SU-DHL-6 (cell line): ENCODE data around the gene IFT43.

Source experiments
- H2AFZ ChIP-seq: fragments of 200-600 bp; sonication (generic); 2 replicates; pipeline ENCODE4 v1.6.1; 2014; ENCODE audit warnings: low read depth, mild to moderate bottlenecking, moderate library complexity, mixed read lengths, antibody characterized with exemption, low read length; ENCODE audit not compliant: severe bottlenecking
- H3F3A ChIP-seq: fragments of 200-600 bp; shearing (Covaris generic); 2 replicates; pipeline ENCODE4 v1.6.0; 2016; ENCODE audit warnings: antibody characterized with exemption, mild to moderate bottlenecking; ENCODE audit not compliant: insufficient read depth
- H3K27ac ChIP-seq: fragments of 200-600 bp; sonication (generic); 2 replicates; pipeline ENCODE4 v1.5.1; 2016; ENCODE audit warnings: low read depth, mild to moderate bottlenecking, low read length, moderate library complexity, mixed read lengths
- H3K27me3 ChIP-seq: fragments of 200-600 bp; sonication (generic), shearing (Covaris generic); 2 replicates; pipeline ENCODE4 v1.6.0; 2014; ENCODE audit warnings: mild to moderate bottlenecking, low read length
- H3K36me3 ChIP-seq: fragments of 200-600 bp; sonication (generic); 2 replicates; pipeline ENCODE4 v1.6.1; 2014; ENCODE audit warnings: mild to moderate bottlenecking, low read length, mixed read lengths
- H3K4me2 ChIP-seq: fragments of 300-600, 200-600 bp; shearing (Covaris generic), sonication (generic); 2 replicates; pipeline ENCODE4 v1.6.0; 2014; ENCODE audit warnings: low read length, low read depth, mild to moderate bottlenecking; ENCODE audit not compliant: poor library complexity, severe bottlenecking
- H3K4me3 ChIP-seq: fragments of 200-600 bp; sonication (generic); 2 replicates; pipeline ENCODE4 v1.5.1; 2014; ENCODE audit warnings: antibody characterized with exemption, low read length, mild to moderate bottlenecking, mixed read lengths; ENCODE audit not compliant: insufficient read depth, poor library complexity, severe bottlenecking
- H3K79me2 ChIP-seq: fragments of 200-600 bp; sonication (generic); 2 replicates; pipeline ENCODE4 v1.6.1; 2014; ENCODE audit warnings: mild to moderate bottlenecking, low read length, moderate library complexity; ENCODE audit not compliant: insufficient read depth
- H3K9ac ChIP-seq: fragments of 200-600 bp; sonication (generic); 2 replicates; pipeline ENCODE4 v1.7.0; 2014; ENCODE audit warnings: mild to moderate bottlenecking, low read length
- H3K9me2 ChIP-seq: fragments of 200-600 bp; sonication (generic); replicated peaks from 2 replicates; pipeline ENCODE4 v1.6.1; 2014; ENCODE audit warnings: low read length; ENCODE audit not compliant: insufficient read depth
- H3K9me3 ChIP-seq: fragments of 200-600 bp; sonication (generic); 2 replicates; pipeline ENCODE4 v1.6.1; 2014; ENCODE audit warnings: low read length, mixed read lengths; ENCODE audit not compliant: insufficient read depth
- H4K20me1 ChIP-seq: fragments of 200-600 bp; sonication (generic); 2 replicates; pipeline ENCODE4 v1.6.1; 2014; ENCODE audit warnings: low read depth, mild to moderate bottlenecking, antibody characterized with exemption, low read length, moderate library complexity, mixed read lengths
- EZH2phosphoT487 ChIP-seq: fragments of 200-600 bp; sonication (generic), shearing (Covaris generic); conservative IDR thresholded peaks from 2 replicates; pipeline ENCODE4 v1.6.1; 2018; ENCODE audit warnings: mild to moderate bottlenecking, antibody characterized with exemption, low read length, moderate library complexity, mixed read lengths
- TF ChIP-seq, protein P1 (sequence below): fragments of 200-600 bp; sonication (generic); IDR thresholded peaks from one replicate; pipeline ENCODE4 v1.5.1; 2017; ENCODE audit warnings: antibody characterized with exemption, mild to moderate bottlenecking, low read length, moderate library complexity; ENCODE audit not compliant: insufficient read depth, poor library complexity, severe bottlenecking

IFT43 gene

DNA sequence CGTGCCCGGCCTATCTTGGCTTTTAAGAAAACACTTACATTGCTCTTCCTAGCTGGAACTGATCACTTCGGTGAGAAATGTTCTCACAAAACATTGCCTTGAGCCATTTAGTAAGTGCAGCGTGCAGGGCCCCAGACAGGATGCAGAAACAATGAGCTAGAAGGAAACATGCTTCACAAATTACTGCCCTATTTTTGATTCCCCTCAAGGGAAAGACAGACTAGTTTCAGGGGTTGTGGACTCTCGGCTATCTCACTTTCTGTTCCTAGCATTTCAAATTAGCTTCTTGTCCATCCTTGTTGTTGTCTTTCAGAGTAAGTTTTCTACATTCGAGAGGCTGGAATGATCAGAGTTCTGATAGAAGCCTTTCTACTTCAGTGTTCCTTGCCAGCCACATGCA lies 25.3 kb upstream of the IFT43 start:
- Histone ChIP-seq H3K79me2 (no peaks in the 10 kb centered on the region), H3K9ac (no peak overlapping the region), H3K4me3 (no peak overlapping the region), H3F3A (no peaks in the 10 kb centered on the region), H3K27ac (no peak overlapping the region), H3K4me2 (no peak overlapping the region), H3K36me3 (no peaks in the 10 kb centered on the region), H4K20me1 (no peaks in the 10 kb centered on the region), H3K27me3 (no peaks in the 10 kb centered on the region), H3K9me3 (no peaks in the 10 kb centered on the region), H3K9me2 (no peaks in the 10 kb centered on the region), H2AFZ (no peak overlapping the region)
- TF ChIP-seq EZH2phosphoT487 = no peak
- TF ChIP-seq, protein P1, sequence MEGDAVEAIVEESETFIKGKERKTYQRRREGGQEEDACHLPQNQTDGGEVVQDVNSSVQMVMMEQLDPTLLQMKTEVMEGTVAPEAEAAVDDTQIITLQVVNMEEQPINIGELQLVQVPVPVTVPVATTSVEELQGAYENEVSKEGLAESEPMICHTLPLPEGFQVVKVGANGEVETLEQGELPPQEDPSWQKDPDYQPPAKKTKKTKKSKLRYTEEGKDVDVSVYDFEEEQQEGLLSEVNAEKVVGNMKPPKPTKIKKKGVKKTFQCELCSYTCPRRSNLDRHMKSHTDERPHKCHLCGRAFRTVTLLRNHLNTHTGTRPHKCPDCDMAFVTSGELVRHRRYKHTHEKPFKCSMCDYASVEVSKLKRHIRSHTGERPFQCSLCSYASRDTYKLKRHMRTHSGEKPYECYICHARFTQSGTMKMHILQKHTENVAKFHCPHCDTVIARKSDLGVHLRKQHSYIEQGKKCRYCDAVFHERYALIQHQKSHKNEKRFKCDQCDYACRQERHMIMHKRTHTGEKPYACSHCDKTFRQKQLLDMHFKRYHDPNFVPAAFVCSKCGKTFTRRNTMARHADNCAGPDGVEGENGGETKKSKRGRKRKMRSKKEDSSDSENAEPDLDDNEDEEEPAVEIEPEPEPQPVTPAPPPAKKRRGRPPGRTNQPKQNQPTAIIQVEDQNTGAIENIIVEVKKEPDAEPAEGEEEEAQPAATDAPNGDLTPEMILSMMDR = no peak

DNA sequence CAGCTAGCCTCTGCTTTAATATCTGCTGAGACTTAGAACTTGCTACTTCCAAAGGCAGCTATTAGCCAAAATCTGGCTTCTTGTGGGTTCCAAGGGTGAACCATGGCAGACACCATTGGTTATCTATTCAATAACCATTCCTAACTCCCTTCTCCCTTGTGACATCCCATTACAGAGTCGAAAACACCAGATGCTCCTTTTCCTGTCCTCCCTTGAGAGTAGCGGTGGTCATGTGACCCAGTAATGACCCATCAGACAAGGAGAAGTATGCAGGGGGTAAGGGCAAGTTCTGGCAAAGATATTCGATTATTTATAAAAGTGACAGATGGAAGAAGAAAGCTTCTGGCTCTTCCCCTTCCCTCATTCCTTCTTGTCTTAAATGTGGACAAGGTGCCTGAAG lies 23.9 kb upstream of the IFT43 start:
- H2AFZ ChIP-seq = no peak overlapping the region
- H3F3A ChIP-seq = no peaks in the 10 kb centered on the region
- no peak overlapping the region for H3K9ac ChIP-seq
- H3K79me2 ChIP-seq = no peaks in the 10 kb centered on the region
- H3K27ac ChIP-seq = no peak overlapping the region
- TF ChIP-seq, protein P1 = no peak
- no peak for TF ChIP-seq EZH2phosphoT487
- H3K27me3 ChIP-seq = no peaks in the 10 kb centered on the region
- H3K9me2 ChIP-seq = no peaks in the 10 kb centered on the region
- H4K20me1 ChIP-seq = no peaks in the 10 kb centered on the region
- H3K36me3 ChIP-seq = no peaks in the 10 kb centered on the region
- H3K9me3 ChIP-seq = no peaks in the 10 kb centered on the region
- H3K4me3 ChIP-seq = no peak overlapping the region
- no peak overlapping the region for H3K4me2 ChIP-seq

DNA sequence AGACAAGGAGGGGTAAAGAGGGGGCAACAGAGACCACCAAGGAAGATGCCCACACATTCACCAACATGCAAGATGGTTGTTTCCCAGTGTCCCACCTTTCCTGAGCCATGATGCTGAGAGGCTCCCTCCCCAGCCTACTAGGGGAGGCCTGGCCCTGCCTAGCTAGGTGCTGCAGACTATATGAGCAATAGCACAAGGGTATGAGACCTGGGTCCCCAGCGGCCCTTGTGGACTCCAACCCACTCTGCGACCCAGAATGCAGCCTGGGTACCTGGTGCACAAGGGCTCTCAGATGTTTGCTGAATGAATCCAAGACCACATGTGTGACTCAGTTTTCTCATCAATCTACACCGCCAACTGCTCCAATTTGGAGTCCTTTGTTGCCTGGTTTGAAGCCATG lies 17.7 kb upstream of the IFT43 start:
- TF ChIP-seq EZH2phosphoT487 = no peak
- TF ChIP-seq, protein P1 = no peak
- no peak overlapping the region for H3K9ac ChIP-seq
- no peaks in the 10 kb centered on the region for H4K20me1 ChIP-seq
- no peaks in the 10 kb centered on the region for H3K79me2 ChIP-seq
- H3K36me3 ChIP-seq = no peaks in the 10 kb centered on the region
- no peak overlapping the region for H3K27ac ChIP-seq
- H3F3A ChIP-seq = no peaks in the 10 kb centered on the region
- no peaks in the 10 kb centered on the region for H3K9me2 ChIP-seq
- no peak overlapping the region for H3K4me2 ChIP-seq
- no peaks in the 10 kb centered on the region for H3K9me3 ChIP-seq
- no peak overlapping the region for H2AFZ ChIP-seq
- H3K27me3 ChIP-seq = no peaks in the 10 kb centered on the region
- no peak overlapping the region for H3K4me3 ChIP-seq
